ENCODE data around the gene CWC27.

DNA sequence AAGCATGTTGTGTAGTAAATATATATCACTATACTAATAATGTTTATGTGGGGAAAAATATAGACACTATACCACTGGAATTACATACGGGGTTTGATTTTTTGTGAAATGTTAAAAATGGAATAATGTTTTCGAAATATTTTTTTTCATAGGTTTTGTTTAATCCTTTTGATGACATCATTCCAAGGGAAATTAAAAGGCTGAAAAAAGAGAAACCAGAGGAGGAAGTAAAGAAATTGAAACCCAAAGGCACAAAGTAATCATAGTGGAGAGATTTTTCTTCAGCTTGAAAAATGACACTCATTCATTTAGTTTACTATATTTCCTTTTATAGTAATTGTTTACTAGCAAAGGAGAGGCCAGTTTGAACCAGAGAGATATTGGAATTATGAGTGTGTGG, 17.6 kb downstream of the CWC27 start:
- TF ChIP-seq, protein P1, sequence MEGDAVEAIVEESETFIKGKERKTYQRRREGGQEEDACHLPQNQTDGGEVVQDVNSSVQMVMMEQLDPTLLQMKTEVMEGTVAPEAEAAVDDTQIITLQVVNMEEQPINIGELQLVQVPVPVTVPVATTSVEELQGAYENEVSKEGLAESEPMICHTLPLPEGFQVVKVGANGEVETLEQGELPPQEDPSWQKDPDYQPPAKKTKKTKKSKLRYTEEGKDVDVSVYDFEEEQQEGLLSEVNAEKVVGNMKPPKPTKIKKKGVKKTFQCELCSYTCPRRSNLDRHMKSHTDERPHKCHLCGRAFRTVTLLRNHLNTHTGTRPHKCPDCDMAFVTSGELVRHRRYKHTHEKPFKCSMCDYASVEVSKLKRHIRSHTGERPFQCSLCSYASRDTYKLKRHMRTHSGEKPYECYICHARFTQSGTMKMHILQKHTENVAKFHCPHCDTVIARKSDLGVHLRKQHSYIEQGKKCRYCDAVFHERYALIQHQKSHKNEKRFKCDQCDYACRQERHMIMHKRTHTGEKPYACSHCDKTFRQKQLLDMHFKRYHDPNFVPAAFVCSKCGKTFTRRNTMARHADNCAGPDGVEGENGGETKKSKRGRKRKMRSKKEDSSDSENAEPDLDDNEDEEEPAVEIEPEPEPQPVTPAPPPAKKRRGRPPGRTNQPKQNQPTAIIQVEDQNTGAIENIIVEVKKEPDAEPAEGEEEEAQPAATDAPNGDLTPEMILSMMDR (IDR thresholded peaks at IDR 0.05): no peak
- no peak for TF ChIP-seq ZFX (IDR thresholded peaks at IDR 0.05; ENCODE audit: borderline replicate concordance)
